SIG-M5 (cell line): ENCODE data around the gene BUB3.

Experiments
- DNase-seq: peaks from one replicate; lab custom pipeline; 2025; lab: John Stamatoyannopoulos, UW

BUB3 gene

GRCh38 chr10:123204127-123204461, 49.9 kb downstream of the BUB3 start:
- no peak for DNase-seq

DNA sequence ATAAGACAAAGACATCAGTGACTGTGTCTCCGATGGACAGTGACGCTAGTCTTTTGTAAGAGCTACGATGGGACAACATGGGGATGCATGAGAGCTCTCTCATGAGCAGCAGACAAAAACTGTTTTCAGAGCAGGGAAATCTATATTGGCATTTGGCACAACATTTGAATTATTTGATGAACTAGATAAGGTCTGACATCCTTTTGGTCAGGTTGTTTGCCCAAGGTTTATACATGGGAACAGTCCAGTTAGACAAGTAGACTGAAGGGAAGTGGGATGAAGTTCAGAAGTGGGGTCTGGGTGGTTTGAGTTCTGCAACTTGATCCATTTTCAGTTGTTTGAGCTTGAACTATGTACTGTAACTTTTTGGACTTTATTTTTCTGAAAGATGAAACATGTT, 50.8 kb downstream of the BUB3 start:
- DNase-seq, result no peak

DNA sequence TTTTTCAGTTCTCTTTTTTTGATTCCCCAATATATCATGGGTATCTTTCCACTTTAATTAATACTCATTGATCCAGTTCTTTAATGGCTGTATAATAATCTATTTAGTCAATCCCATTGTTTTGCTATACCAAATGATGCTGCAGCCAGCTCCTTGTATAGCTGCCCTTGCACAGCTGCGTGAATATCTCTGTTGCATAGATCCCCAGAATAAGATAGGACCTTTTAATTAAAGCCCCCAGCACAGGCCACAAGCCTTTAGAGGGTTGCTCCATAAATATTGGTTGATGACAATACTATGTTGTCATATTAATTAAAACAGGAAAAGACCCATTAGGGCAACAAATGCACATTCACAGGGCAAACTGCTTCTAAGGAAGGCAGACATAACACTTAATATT, 57.9 kb downstream of the BUB3 start:
- DNase-seq, result no peak

- DNase-seq, result no peak
These were observed 58.4 kb downstream of the BUB3 start for GRCh38 chr10:123212640-123213039.

GRCh38 chr10:123213192-123213591, 59.0 kb downstream of the BUB3 start:
- DNase-seq, result no peak
